Measurements from ENCODE around the gene ZNF3. TPM values are rescaled to one million over a fixed set of nuclear protein-coding genes. Genes with fewer than 3 reads are reported as not detected.

Gene ZNF3
- polyA plus RNA-seq, 5 donors, result 38.7 to 54.7 (median 48.2) TPM

DNA sequence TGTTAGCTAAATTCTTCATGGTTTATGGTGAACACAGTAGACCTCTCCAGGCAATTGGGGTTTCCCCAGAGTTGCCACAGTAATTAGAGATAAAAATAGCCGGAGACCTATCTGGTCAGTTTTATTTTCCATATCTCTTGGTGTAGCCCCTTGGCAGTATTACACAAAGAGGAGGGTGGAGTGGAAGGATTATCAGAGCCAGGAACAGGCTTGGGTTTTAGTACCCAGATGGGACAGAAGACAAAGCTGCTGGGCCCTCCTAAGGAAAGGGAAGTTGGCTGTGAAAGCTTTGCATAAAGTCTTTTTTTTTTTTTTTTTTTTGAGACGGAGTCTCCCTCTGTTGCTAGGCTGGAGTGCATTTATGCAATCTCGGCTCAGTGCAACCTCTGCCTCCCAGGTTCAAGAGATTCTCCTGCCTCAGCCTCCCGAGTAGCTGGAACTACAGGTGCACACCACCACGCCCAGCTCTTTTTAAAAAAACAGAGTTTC is 22.2 kb downstream of the ZNF3 start:
- no peak for DNase-seq

DNA sequence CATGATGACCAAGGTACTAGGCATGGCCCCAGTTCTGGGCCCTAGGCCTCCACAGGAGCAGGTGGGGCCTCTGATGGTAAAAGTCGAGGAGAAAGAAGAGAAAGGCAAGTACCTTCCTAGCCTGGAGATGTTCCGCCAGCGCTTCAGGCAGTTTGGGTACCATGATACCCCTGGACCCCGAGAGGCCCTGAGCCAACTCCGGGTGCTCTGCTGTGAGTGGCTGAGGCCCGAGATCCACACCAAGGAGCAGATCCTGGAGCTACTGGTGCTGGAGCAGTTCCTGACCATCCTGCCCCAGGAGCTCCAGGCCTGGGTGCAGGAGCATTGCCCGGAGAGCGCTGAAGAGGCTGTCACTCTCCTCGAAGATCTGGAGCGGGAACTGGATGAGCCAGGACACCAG is 24.5 kb downstream of the ZNF3 start:
- no peak for DNase-seq

- peak; percentile 61 to 67 for DNase-seq
Measured at GRCh38 chr7:100053215-100053614, 28.3 kb downstream of the ZNF3 start.

GRCh38 chr7:100051611-100052010 is 29.9 kb downstream of the ZNF3 start:
- no peak for DNase-seq

DNA sequence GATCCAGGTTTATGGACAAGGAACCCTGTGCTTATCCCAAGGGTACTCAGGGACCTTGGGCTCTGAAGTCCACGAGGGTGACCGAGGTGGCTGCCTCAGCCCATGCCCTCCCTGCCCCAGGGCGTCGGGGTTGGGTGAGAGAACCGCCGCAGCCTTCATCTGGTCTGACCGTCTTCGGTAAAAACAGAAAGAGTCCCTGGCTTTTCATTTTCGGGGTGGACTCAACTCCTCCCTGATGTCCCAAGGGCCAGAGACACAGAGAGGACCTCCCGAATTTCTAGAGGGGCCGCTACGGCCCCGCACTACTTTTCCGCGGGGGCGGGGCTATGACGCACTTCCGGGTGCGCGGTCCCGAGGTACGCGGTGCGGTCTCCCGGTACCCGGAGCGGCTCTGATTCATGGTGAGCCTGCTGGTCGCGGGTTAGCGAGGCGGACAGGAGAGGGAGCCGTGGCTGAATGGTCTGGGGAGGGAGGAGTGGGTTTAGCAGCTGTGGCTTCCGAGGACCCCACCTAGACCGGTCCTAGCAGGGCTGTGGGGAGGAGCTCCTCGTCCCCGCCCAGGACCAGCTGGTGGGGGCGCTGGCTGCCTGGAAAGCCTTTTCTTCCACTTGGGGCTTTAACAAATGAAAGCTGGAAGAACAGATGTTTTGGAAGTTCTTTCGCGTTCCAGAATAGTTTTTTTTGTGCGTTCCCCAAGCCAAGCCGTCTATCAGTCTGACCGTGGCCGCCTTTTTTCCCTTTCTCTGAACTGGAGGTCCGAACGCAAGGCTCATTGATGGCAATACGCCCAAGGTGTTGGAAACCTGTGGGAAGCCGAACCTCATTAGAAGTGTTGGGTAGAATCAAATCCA is 31.9 kb downstream of the ZNF3 start, which contains the start of gene ZSCAN21:
TSS of gene ZSCAN21 (plus strand) at position 334 of the 851 bp plus-strand sequence. CDS start 7,233 bp downstream, outside the sequence.
- peak; percentile 90 for DNase-seq

- no peak for DNase-seq
Measured at GRCh38 chr7:100048680-100049079, 32.8 kb downstream of the ZNF3 start.

GRCh38 chr7:100044718-100045117 is 36.8 kb downstream of the ZNF3 start:
- no peak for DNase-seq

DNA sequence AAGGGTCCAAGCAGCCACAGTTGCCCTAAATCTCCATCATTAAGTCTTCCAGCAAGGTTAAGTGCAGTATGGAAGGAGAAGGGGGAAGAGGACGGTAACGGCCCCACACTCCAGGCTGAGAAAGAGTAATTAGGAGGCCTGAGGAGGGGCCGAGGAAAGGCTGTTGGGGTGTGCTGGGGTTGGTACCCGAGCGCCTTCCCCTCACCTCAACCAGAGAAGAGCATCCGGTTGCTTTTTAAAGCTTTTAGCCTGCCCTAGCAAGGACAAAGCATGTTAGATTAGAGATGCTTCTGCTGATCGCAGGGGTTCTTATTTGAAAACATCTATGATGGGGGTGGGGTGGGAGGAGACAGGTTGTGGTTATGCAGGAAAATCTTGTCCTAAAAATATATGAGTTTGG is 40.9 kb downstream of the ZNF3 start:
- DNase-seq, result no peak

DNA sequence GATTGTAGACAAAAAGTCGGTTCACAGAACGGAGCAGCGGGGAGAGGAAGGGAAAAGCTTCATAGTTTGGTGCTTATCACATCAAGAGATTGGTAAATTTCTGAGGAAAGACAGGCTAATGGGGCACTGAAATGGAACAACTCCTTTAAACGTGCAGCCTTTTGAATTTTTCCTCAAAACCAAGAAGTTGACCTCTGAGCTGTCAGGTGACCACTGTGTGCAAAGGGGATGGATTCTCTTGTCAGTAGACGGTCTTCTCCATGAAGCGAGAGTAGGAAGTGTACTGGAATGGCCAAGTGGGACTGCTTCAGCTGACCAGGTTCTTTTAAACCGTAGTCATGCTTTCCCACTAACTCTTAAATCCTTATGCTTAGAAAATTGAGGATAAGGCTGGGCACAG is 43.2 kb downstream of the ZNF3 start:
- DNase-seq, result no peak

- DNase-seq, result no peak
Measured at GRCh38 chr7:100035876-100036275, 45.6 kb downstream of the ZNF3 start.

- DNase-seq, result no peak
Measured at GRCh38 chr7:100034871-100035510, 46.5 kb downstream of the ZNF3 start.

GRCh38 chr7:100033526-100033925 is 48.0 kb downstream of the ZNF3 start:
- no peak for DNase-seq

GRCh38 chr7:100029596-100029995 is 51.9 kb downstream of the ZNF3 start:
- DNase-seq, result no peak

DNA sequence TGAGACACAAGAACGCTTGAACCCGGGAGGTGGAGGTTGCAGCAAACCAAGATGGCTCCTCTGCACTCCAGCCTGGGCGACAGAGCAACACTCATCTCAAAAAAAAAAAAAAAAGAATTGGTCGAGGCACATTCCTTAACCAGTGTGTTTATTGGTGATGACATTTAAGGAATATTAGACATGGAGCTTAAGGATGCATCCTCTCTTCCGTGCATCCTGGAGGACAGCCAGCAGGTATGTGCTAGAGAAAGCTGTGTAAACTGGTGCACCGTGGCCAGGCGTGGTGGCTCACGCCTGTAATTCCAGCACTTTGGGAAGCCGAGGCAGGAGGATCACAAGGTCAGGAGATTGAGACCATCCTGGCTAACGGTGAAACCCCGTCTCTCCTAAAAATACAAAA is 54.3 kb downstream of the ZNF3 start:
- no peak for DNase-seq

DNA sequence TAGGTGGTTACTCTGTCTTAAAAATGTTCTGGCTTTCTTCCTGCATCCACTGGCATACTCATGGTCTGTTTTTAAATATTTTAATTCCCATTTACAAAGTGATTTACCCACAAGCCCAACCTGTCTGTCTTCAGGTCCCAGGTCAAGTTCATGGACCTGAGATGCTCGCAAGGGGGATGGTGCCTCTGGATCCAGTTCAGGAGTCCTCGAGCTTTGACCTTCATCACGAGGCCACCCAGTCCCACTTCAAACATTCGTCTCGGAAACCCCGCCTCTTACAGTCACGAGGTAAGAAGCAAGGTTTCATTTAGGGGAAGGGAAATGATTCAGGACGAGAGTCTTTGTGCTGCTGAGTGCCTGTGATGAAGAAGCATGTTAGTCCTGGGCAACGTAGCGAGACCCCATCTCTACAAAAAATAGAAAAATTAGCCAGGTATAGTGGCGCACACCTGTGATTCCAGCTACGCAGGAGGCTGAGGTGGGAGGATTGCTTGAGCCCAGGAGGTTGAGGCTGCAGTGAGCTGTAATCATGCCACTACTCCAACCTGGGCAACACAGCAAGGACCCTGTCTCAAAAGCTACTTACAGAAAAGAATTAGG is 57.4 kb downstream of the ZNF3 start:
- no peak for DNase-seq

GRCh38 chr7:100023526-100023925 is 58.0 kb downstream of the ZNF3 start:
- DNase-seq, result no peak

GRCh38 chr7:100022621-100023020 is 58.9 kb downstream of the ZNF3 start:
- DNase-seq, result no peak

DNA sequence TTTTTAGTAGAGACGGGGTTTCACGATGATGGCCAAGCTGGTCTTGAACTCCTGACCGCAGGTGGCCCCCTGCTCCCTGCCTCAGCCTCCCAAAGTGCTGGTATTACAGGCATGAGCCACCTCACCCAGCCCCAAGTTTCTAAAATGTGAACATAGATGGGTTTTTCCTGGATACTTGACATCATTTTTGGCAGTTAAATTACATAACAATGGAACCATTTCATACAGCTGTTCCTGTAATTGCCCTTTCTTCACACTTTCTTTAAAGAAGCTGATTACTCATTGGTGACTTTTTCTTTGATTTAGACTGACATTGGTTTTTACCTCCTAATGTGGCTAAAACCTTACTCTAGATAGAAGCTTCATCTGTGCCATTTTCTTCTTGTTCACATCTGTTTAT is 60.2 kb downstream of the ZNF3 start:
- no peak for DNase-seq
